SK-N-SH treated with all-trans-retinoic acid at 6 μM for 48 hours (cell line): ENCODE measurements around the gene ZNF236.

Source experiments
- ATAC-seq: fragments of 200-7000 bp; cut with Tn5 transposase; 3 replicates; pipeline ENCODE4 v1.9.1; 2020; ENCODE audit warnings: mild to moderate bottlenecking, moderate library complexity
- ARNTL ChIP-seq: fragments of 450-650 bp; formaldehyde crosslinking; IDR thresholded peaks from 2 replicates; pipeline ENCODE4 v1.5.0; 2020; ENCODE audit warnings: low read depth, mild to moderate bottlenecking, moderate library complexity, borderline replicate concordance
- BACH2 ChIP-seq: fragments of 250-450 bp; sonication (Bioruptor Pico); IDR thresholded peaks from 2 replicates; pipeline ENCODE4 v1.9.0; 2021; ENCODE audit warnings: mild to moderate bottlenecking, borderline replicate concordance
- CSDC2 ChIP-seq: fragments of 250-450 bp; sonication (Bioruptor Pico); IDR thresholded peaks from 2 replicates; pipeline ENCODE4 v1.5.0; 2020; ENCODE audit warnings: mild to moderate bottlenecking, moderate library complexity
- ESRRG ChIP-seq: fragments of 250-450 bp; sonication (Bioruptor Pico); IDR thresholded peaks from 2 replicates; pipeline ENCODE4 v1.6.1; 2021; ENCODE audit warnings: mild to moderate bottlenecking
- GLIS3 ChIP-seq: fragments of 250-450 bp; sonication (Bioruptor Pico); IDR thresholded peaks from 2 replicates; pipeline ENCODE4 v1.5.0; 2020; ENCODE audit warnings: mild to moderate bottlenecking, moderate library complexity
- ISL1 ChIP-seq: fragments of 250-450 bp; sonication (Bioruptor Pico); IDR thresholded peaks from 2 replicates; pipeline ENCODE4 v2.1.2; 2022; ENCODE audit warnings: mild to moderate bottlenecking, moderate library complexity
- OSR1 ChIP-seq: fragments of 250-450 bp; sonication (Bioruptor Pico); IDR thresholded peaks from 2 replicates; pipeline ENCODE4 v1.8.0; 2022; ENCODE audit warnings: moderate library complexity, mild to moderate bottlenecking, inconsistent platforms
- PPARA ChIP-seq: fragments of 250-450 bp; sonication (Bioruptor Pico); IDR thresholded peaks from 2 replicates; pipeline ENCODE4 v1.5.0; 2020; ENCODE audit warnings: mild to moderate bottlenecking, borderline replicate concordance
- RARB ChIP-seq: fragments of 250-450 bp; sonication (Bioruptor Pico); IDR thresholded peaks from 2 replicates; pipeline ENCODE4 v1.8.0; 2021; ENCODE audit warnings: mild to moderate bottlenecking, moderate library complexity
- SNAI2 ChIP-seq: fragments of 250-450 bp; sonication (Bioruptor Pico); IDR thresholded peaks from 2 replicates; pipeline ENCODE4 v1.5.0; 2020; ENCODE audit warnings: mild to moderate bottlenecking, moderate library complexity
- TOX ChIP-seq: fragments of 250-450 bp; sonication (Bioruptor Pico); IDR thresholded peaks from 2 replicates; pipeline ENCODE4 v1.8.0; 2021; ENCODE audit warnings: mild to moderate bottlenecking, moderate library complexity, borderline replicate concordance
- ZC3H10 ChIP-seq: fragments of 250-450 bp; sonication (Bioruptor Pico); IDR thresholded peaks from 2 replicates; pipeline ENCODE4 v1.5.1; 2021; ENCODE audit warnings: mild to moderate bottlenecking, moderate library complexity
- ZFP3 ChIP-seq: fragments of 250-450 bp; sonication (Bioruptor Pico); IDR thresholded peaks from 2 replicates; pipeline ENCODE4 v1.5.0; 2020; ENCODE audit warnings: mild to moderate bottlenecking, moderate library complexity
- ZFP30 ChIP-seq: fragments of 450-650 bp; formaldehyde crosslinking; IDR thresholded peaks from 2 replicates; pipeline ENCODE4 v1.5.0; 2022; ENCODE audit warnings: mild to moderate bottlenecking, moderate library complexity
- ZNF565 ChIP-seq: fragments of 450-650 bp; formaldehyde crosslinking; conservative IDR thresholded peaks from 2 replicates; pipeline ENCODE4 v1.5.0; 2020; ENCODE audit warnings: low read depth, mild to moderate bottlenecking, moderate library complexity
- ZNF70 ChIP-seq: fragments of 450-650 bp; formaldehyde crosslinking; IDR thresholded peaks from 2 replicates; pipeline ENCODE4 v1.5.0; 2020; ENCODE audit warnings: mild to moderate bottlenecking, moderate library complexity
- ZNF8 ChIP-seq: fragments of 450-650 bp; formaldehyde crosslinking; IDR thresholded peaks from 2 replicates; pipeline ENCODE4 v1.5.0; 2020; ENCODE audit warnings: mild to moderate bottlenecking, moderate library complexity
- TF ChIP-seq, protein P1 (sequence below): fragments of 250-450 bp; sonication (Bioruptor Pico); IDR thresholded peaks from 2 replicates; pipeline ENCODE4 v1.5.0; 2020; ENCODE audit warnings: mild to moderate bottlenecking, moderate library complexity
- TF ChIP-seq, protein P2 (sequence below): fragments of 250-450 bp; sonication (Bioruptor Pico); IDR thresholded peaks from 2 replicates; pipeline ENCODE4 v1.5.1; 2020; ENCODE audit warnings: low read depth, mild to moderate bottlenecking, moderate library complexity
- TF ChIP-seq, protein P3 (sequence below): fragments of 250-450 bp; sonication (Bioruptor Pico); IDR thresholded peaks from 2 replicates; pipeline ENCODE4 v1.8.0; 2021; ENCODE audit warnings: low read depth, mild to moderate bottlenecking, moderate library complexity, borderline replicate concordance
- TF ChIP-seq, protein P4 (sequence below): fragments of 250-450 bp; sonication (Bioruptor Pico); IDR thresholded peaks from 2 replicates; pipeline ENCODE4 v1.8.0; 2020; ENCODE audit warnings: mild to moderate bottlenecking, moderate library complexity, borderline replicate concordance

ZNF236 gene

DNA sequence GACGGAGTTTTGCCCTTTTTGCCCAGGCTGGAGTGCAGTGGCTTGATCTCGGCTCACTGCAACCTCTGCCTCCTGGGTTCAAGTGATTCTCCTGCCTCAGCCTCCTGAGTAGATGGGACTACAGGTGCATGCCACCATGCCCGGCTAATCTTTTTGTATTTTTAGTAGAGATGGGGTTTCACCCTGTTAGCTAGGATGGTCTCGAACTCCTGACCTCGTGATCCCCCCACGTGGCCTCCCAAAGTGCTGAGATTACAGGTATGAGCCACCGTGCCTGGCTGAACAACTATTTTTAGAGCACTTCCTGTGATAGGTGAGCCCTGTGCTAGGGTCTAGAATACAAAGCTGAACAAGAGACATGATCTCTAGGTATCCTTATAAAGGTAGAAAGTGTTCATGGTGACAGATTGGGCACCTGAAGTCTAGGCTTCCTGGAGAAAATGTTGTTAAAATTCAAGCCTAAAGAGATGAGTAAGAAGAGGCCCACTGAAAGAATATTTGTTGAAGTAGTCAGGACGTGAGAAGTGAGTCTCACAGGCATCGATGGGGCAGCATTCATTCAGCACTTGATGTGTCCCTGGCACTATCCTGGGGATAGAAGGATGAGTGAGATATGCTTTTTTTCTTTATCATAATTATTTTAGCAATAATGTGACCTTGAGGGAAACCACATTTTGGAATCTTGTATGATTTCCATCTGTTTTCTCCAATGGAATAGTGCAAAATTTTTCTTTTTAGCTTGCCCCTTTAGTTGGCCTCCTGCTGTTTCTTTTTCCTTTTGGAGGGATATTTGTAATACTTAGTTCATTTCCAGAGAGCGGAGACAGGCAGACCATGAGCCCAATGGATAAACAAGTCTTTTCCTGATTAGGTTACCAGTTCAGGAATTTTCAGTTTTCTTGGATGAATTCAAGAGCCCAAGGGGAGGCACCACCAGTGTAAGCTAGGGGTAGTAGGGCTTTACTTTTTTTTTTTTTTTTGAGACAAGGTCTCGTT is 5.1 kb downstream of the ZNF236 start:
- no peak for TF ChIP-seq TOX (CRISPR knock-in tag)
- TF ChIP-seq CSDC2 (CRISPR knock-in tag), result no peak
- no peak for TF ChIP-seq ZNF565 (CRISPR knock-in tag)
- TF ChIP-seq ZFP3 (CRISPR knock-in tag), result no peak
- no peak for TF ChIP-seq ZFP30
- no peak for TF ChIP-seq GLIS3 (CRISPR knock-in tag)
- no peak for TF ChIP-seq ZNF70 (CRISPR knock-in tag)
- no peak for TF ChIP-seq SNAI2 (CRISPR knock-in tag)
- no peak for TF ChIP-seq ZNF8
- no peak for TF ChIP-seq BACH2 (CRISPR knock-in tag)
- TF ChIP-seq ZC3H10 (CRISPR knock-in tag), result no peak
- TF ChIP-seq, protein P1, sequence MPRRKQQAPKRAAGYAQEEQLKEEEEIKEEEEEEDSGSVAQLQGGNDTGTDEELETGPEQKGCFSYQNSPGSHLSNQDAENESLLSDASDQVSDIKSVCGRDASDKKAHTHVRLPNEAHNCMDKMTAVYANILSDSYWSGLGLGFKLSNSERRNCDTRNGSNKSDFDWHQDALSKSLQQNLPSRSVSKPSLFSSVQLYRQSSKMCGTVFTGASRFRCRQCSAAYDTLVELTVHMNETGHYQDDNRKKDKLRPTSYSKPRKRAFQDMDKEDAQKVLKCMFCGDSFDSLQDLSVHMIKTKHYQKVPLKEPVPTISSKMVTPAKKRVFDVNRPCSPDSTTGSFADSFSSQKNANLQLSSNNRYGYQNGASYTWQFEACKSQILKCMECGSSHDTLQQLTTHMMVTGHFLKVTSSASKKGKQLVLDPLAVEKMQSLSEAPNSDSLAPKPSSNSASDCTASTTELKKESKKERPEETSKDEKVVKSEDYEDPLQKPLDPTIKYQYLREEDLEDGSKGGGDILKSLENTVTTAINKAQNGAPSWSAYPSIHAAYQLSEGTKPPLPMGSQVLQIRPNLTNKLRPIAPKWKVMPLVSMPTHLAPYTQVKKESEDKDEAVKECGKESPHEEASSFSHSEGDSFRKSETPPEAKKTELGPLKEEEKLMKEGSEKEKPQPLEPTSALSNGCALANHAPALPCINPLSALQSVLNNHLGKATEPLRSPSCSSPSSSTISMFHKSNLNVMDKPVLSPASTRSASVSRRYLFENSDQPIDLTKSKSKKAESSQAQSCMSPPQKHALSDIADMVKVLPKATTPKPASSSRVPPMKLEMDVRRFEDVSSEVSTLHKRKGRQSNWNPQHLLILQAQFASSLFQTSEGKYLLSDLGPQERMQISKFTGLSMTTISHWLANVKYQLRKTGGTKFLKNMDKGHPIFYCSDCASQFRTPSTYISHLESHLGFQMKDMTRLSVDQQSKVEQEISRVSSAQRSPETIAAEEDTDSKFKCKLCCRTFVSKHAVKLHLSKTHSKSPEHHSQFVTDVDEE (CRISPR knock-in tag), result no peak
- TF ChIP-seq, protein P2, sequence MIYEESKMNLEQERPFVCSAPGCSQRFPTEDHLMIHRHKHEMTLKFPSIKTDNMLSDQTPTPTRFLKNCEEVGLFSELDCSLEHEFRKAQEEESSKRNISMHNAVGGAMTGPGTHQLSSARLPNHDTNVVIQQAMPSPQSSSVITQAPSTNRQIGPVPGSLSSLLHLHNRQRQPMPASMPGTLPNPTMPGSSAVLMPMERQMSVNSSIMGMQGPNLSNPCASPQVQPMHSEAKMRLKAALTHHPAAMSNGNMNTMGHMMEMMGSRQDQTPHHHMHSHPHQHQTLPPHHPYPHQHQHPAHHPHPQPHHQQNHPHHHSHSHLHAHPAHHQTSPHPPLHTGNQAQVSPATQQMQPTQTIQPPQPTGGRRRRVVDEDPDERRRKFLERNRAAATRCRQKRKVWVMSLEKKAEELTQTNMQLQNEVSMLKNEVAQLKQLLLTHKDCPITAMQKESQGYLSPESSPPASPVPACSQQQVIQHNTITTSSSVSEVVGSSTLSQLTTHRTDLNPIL (CRISPR knock-in tag), result no peak
- no peak for TF ChIP-seq PPARA (CRISPR knock-in tag)
- no peak for TF ChIP-seq RARB (CRISPR knock-in tag)
- TF ChIP-seq, protein P3, sequence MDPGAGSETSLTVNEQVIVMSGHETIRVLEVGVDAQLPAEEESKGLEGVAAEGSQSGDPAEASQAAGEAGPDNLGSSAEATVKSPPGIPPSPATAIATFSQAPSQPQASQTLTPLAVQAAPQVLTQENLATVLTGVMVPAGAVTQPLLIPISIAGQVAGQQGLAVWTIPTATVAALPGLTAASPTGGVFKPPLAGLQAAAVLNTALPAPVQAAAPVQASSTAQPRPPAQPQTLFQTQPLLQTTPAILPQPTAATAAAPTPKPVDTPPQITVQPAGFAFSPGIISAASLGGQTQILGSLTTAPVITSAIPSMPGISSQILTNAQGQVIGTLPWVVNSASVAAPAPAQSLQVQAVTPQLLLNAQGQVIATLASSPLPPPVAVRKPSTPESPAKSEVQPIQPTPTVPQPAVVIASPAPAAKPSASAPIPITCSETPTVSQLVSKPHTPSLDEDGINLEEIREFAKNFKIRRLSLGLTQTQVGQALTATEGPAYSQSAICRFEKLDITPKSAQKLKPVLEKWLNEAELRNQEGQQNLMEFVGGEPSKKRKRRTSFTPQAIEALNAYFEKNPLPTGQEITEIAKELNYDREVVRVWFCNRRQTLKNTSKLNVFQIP (CRISPR knock-in tag), result no peak
- no peak for ATAC-seq

GRCh38 chr18:76834379-76834778 is 12.0 kb downstream of the ZNF236 start:
- TF ChIP-seq, protein P4, sequence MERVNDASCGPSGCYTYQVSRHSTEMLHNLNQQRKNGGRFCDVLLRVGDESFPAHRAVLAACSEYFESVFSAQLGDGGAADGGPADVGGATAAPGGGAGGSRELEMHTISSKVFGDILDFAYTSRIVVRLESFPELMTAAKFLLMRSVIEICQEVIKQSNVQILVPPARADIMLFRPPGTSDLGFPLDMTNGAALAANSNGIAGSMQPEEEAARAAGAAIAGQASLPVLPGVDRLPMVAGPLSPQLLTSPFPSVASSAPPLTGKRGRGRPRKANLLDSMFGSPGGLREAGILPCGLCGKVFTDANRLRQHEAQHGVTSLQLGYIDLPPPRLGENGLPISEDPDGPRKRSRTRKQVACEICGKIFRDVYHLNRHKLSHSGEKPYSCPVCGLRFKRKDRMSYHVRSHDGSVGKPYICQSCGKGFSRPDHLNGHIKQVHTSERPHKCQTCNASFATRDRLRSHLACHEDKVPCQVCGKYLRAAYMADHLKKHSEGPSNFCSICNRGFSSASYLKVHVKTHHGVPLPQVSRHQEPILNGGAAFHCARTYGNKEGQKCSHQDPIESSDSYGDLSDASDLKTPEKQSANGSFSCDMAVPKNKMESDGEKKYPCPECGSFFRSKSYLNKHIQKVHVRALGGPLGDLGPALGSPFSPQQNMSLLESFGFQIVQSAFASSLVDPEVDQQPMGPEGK (CRISPR knock-in tag), result no peak
- no peak for TF ChIP-seq SNAI2 (CRISPR knock-in tag)
- no peak for TF ChIP-seq ISL1
- TF ChIP-seq ZFP30, result no peak
- no peak for TF ChIP-seq OSR1 (CRISPR knock-in tag)
- no peak for TF ChIP-seq GLIS3 (CRISPR knock-in tag)
- TF ChIP-seq ESRRG, result no peak
- TF ChIP-seq, protein P1 (CRISPR knock-in tag), result no peak
- no peak for TF ChIP-seq BACH2 (CRISPR knock-in tag)
- TF ChIP-seq, protein P2 (CRISPR knock-in tag), result no peak
- TF ChIP-seq ARNTL (CRISPR knock-in tag), result no peak
- TF ChIP-seq ZNF8, result no peak
- no peak for TF ChIP-seq ZFP3 (CRISPR knock-in tag)
- no peak for TF ChIP-seq ZNF565 (CRISPR knock-in tag)
- TF ChIP-seq, protein P3 (CRISPR knock-in tag), result no peak
- ATAC-seq, result no peak
